HL-60 (cell line): ENCODE results near the gene SDHAF2.

Experiments used
- DNase-seq, 2 experiments: peaks; one replicate each; pipeline ENCODE4 v3.0.0-alpha.2; 2010 to 2020; ENCODE audit warnings: low read depth in 1 of 2, low spot score in 1 of 2
- H3K27ac ChIP-seq: fragments of 250-450 bp; sonication (Bioruptor Pico); replicated peaks from 2 replicates; pipeline ENCODE4 v1.5.1; 2020; ENCODE audit warnings: mild to moderate bottlenecking, moderate library complexity
- H3K27me3 ChIP-seq: fragments of 250-450 bp; sonication (Bioruptor Pico); 2 replicates; pipeline ENCODE4 v1.5.1; 2021; ENCODE audit warnings: mild to moderate bottlenecking, moderate library complexity; ENCODE audit not compliant: insufficient read depth, poor library complexity, severe bottlenecking
- H3K4me3 ChIP-seq: replicated peaks from 2 replicates; pipeline ENCODE4 v1.5.1; 2011; ENCODE audit warnings: mild to moderate bottlenecking, control low read depth, low read length; ENCODE audit not compliant: insufficient read depth
- CTCF ChIP-seq: IDR thresholded peaks from one replicate; pipeline ENCODE4 v1.5.1; 2011; ENCODE audit warnings: low read length, control low read depth, inconsistent platforms; ENCODE audit not compliant: insufficient read depth
- GABPA ChIP-seq: IDR thresholded peaks from 2 replicates; pipeline ENCODE4 v1.6.1; 2012; ENCODE audit warnings: low read depth
- POLR2AphosphoS5 ChIP-seq: IDR thresholded peaks from 2 replicates; pipeline ENCODE4 v1.6.1; 2012; ENCODE audit warnings: low read depth
- REST ChIP-seq: IDR thresholded peaks from 2 replicates; pipeline ENCODE4 v1.6.1; 2012; ENCODE audit warnings: low read depth; ENCODE audit not compliant: insufficient replicate concordance
- SPI1 ChIP-seq: IDR thresholded peaks from 2 replicates; pipeline ENCODE4 v1.6.1; 2012; ENCODE audit warnings: low read depth, mild to moderate bottlenecking, borderline replicate concordance

SDHAF2 gene

GRCh38 chr11:61452825-61453224 lies 22.9 kb downstream of the SDHAF2 start:
- no peak overlapping the region for H3K4me3 ChIP-seq
- DNase-seq = no peak
- TF ChIP-seq CTCF = no peak
- no peak for TF ChIP-seq GABPA
- TF ChIP-seq POLR2AphosphoS5 = no peak
- no peak for TF ChIP-seq SPI1
- no peak for TF ChIP-seq REST
- H3K27me3 ChIP-seq = no peaks in the 10 kb centered on the region
- H3K27ac ChIP-seq = no peak overlapping the region

- TF ChIP-seq POLR2AphosphoS5 (no peak), REST (no peak), GABPA (no peak), SPI1 (no peak), CTCF (no peak)
- no peaks in the 10 kb centered on the region for H3K27me3 ChIP-seq
- H3K27ac ChIP-seq = no peak overlapping the region
- DNase-seq = no peak
- H3K4me3 ChIP-seq = no peak overlapping the region
Measured at GRCh38 chr11:61453695-61454094, 23.8 kb downstream of the SDHAF2 start.

DNA sequence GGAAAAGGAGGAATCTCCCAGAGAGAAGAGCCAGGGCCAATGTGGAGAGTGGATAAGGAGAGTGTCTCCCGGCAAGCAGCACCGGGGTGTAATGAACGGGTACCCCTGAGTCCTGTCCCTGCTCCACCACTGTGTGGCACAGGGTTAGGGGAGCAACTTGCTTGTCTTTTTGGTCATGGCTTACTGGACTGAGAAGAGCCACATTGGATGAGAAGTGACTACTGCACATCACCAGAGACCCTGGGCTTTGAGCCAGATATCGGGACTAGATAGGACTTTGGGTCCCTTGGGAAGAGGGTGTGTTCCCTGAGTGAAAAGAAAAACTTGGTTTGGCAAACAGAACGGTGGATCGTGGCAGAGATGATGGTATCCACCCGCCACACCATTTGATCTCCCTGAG lies 24.6 kb downstream of the SDHAF2 start:
- no peaks in the 10 kb centered on the region for H3K27me3 ChIP-seq
- DNase-seq = no peak
- no peak for TF ChIP-seq REST
- TF ChIP-seq SPI1 = no peak
- no peak for TF ChIP-seq GABPA
- TF ChIP-seq POLR2AphosphoS5 = no peak
- no peak for TF ChIP-seq CTCF
- no peak overlapping the region for H3K4me3 ChIP-seq
- no peak overlapping the region for H3K27ac ChIP-seq
